K562 (cell line): ENCODE results near the gene PTPRU. TPM values are rescaled to one million over a fixed set of nuclear protein-coding genes. Genes with fewer than 3 reads are reported as not detected.
A peak's percentile ranks its signal among the peaks of the same experiment; 100 is the strongest.

Experiments used
- ATAC-seq: fragments of 200-7000 bp; cut with Tn5 transposase; 3 replicates; pipeline ENCODE4 v1.9.1; 2020; ENCODE audit warnings: moderate library complexity
- Bru-seq: library from RNA; stranded (reverse); fragments of 400-500 nt; gene quantifications from one replicate; lab custom pipeline; 2021; lab: Mats Ljungman, UMichigan
- BruChase-seq, 2 experiments: library from RNA; stranded (reverse); fragments of 400-500 nt; gene quantifications; one replicate each; lab custom pipeline; 2021; lab: Mats Ljungman, UMichigan
- BruUV-seq: library from RNA; stranded (reverse); fragments of 400-500 nt; replicated peaks from 2 replicates; lab custom pipeline; 2021; lab: Mats Ljungman, UMichigan
- CTCF ChIA-PET: fragments of 300-600 bp; formaldehyde crosslinking; extraction: SDS; loops from one replicate; lab custom pipeline; 2021; ENCODE audit warnings: low intra/inter-chr PET ratio; lab: Yijun Ruan, JAX
- POLR2A ChIA-PET: fragments of 300-600, 350-650 bp; sonication (Branson Sonifier 250); formaldehyde crosslinking; extraction: SDS; loops from one replicate; lab custom pipeline; 2021; ENCODE audit warnings: antibody characterized with exemption, inconsistent platforms; lab: Yijun Ruan, JAX
- DNase-seq, 4 experiments: peaks; one replicate each; pipeline versions ENCODE4 v3.0.0 to v3.0.0-alpha.2; 2011 to 2018; ENCODE audit warnings: low spot score in 3 of 4, mixed read lengths in 3 of 4; ENCODE audit errors: extremely low read depth in 1 of 4
- FAIRE-seq: peaks from 2 replicates; lab custom pipeline; 2011; peaks lifted over from hg19 to GRCh38; lab: Jason Lieb, UNC
- H2AFZ ChIP-seq: 2 replicates; pipeline ENCODE4 v1.6.0; 2011; ENCODE audit warnings: low read depth, low read length, control low read depth, inconsistent platforms
- H3K27ac ChIP-seq: fragments of 200-600 bp; 3 replicates; pipeline ENCODE4 v1.8.0; 2011; ENCODE audit warnings: low read depth, mild to moderate bottlenecking, control low read depth, inconsistent platforms, low read length, moderate library complexity, mixed read lengths; ENCODE audit errors: extremely low read depth
- H3K27me3 ChIP-seq, 2 experiments: fragments of 300-600 bp in 1 of 2; 2 replicates in 1 of 2; 3 replicates in 1 of 2; pipeline versions ENCODE4 v1.6.0 to v1.8.0; 2011; ENCODE audit warnings: inconsistent platforms in 2 of 2, low read length in 2 of 2, mild to moderate bottlenecking in 1 of 2, mixed read lengths in 1 of 2, moderate library complexity in 1 of 2; ENCODE audit not compliant: control insufficient read depth in 2 of 2, insufficient read depth in 2 of 2
- H3K36me3 ChIP-seq: fragments of 300-600 bp; 3 replicates; pipeline ENCODE4 v1.8.0; 2011; ENCODE audit warnings: mild to moderate bottlenecking, low read length, inconsistent platforms; ENCODE audit not compliant: control insufficient read depth, insufficient read depth
- H3K4me1 ChIP-seq, 2 experiments: fragments of 200-600 bp in 1 of 2; replicated peaks in 1 of 2; 2 replicates in 1 of 2; 3 replicates in 1 of 2; pipeline versions ENCODE4 v1.5.1 to v1.8.0; 2011; ENCODE audit warnings: inconsistent platforms in 2 of 2, low read length in 2 of 2, mild to moderate bottlenecking in 1 of 2, mixed read lengths in 1 of 2, moderate library complexity in 1 of 2; ENCODE audit not compliant: control insufficient read depth in 2 of 2, insufficient read depth in 2 of 2
- H3K4me2 ChIP-seq: 2 replicates; pipeline ENCODE4 v1.6.1; 2011; ENCODE audit warnings: low read length, control low read depth, inconsistent platforms, mixed read lengths; ENCODE audit not compliant: insufficient read depth
- H3K4me3 ChIP-seq: fragments of 200-600 bp; sonication (generic), shearing (Covaris generic); 2 replicates; pipeline ENCODE4 v1.5.1; 2016; ENCODE audit warnings: control low read depth, inconsistent platforms
- H3K79me2 ChIP-seq: fragments of 200-600 bp; 3 replicates; pipeline ENCODE4 v1.8.0; 2011; ENCODE audit warnings: low read length, inconsistent platforms; ENCODE audit not compliant: control insufficient read depth, insufficient read depth
- H3K9ac ChIP-seq, 2 experiments: 2 replicates each; pipeline versions ENCODE4 v1.6.0 to v1.6.1; 2011; ENCODE audit warnings: low read depth in 2 of 2, low read length in 2 of 2, control low read depth in 1 of 2, inconsistent platforms in 1 of 2, mild to moderate bottlenecking in 1 of 2, mixed read lengths in 1 of 2; ENCODE audit not compliant: insufficient read depth in 1 of 2
- H3K9me1 ChIP-seq: one replicate; pipeline ENCODE4 v1.6.0; 2011; ENCODE audit warnings: inconsistent platforms, mild to moderate bottlenecking, low read length, moderate library complexity; ENCODE audit not compliant: control insufficient read depth, insufficient read depth
- H3K9me3 ChIP-seq: replicated peaks from 2 replicates; pipeline ENCODE4 v1.5.1; 2011; ENCODE audit warnings: low read depth, low read length, inconsistent platforms; ENCODE audit not compliant: control insufficient read depth, insufficient read depth
- H4K20me1 ChIP-seq: replicated peaks from 2 replicates; pipeline ENCODE4 v1.6.1; 2011; ENCODE audit warnings: low read length, inconsistent platforms, mixed read lengths; ENCODE audit not compliant: control insufficient read depth, insufficient read depth
- RAD21 ChIP-seq, 2 experiments: fragments of 250-450 bp in 1 of 2; fragments of 450-650 bp in 1 of 2; sonication (Bioruptor Pico) in 1 of 2; formaldehyde crosslinking in 1 of 2; IDR thresholded peaks in 1 of 2; conservative IDR thresholded peaks in 1 of 2; 2 replicates each; pipeline versions ENCODE4 v1.4.0 to v1.8.0; 2020 to 2022; ENCODE audit warnings: mild to moderate bottlenecking in 2 of 2, moderate library complexity in 1 of 2
- RAD51 ChIP-seq: fragments of 450-650 bp; IDR thresholded peaks from 2 replicates; pipeline ENCODE4 v1.7.1; 2016; ENCODE audit warnings: low read depth, mild to moderate bottlenecking, borderline replicate concordance
- REST ChIP-seq, 2 experiments: fragments of 450-650 bp; formaldehyde crosslinking in 1 of 2; IDR thresholded peaks; 2 replicates each; pipeline versions ENCODE4 v1.4.0 to v1.6.1; 2014 to 2020; ENCODE audit warnings: mild to moderate bottlenecking in 2 of 2, borderline replicate concordance in 1 of 2, low read depth in 1 of 2
- SIN3B ChIP-seq: fragments of 450-650 bp; IDR thresholded peaks from 2 replicates; pipeline ENCODE4 v1.6.1; 2017; ENCODE audit warnings: low read depth, mild to moderate bottlenecking, moderate library complexity
- SMC3 ChIP-seq: conservative IDR thresholded peaks from 2 replicates; pipeline ENCODE4 v1.6.1; 2011; ENCODE audit warnings: low read depth, low read length, improper control_type of control experiment; ENCODE audit not compliant: insufficient read depth
- ZNF134 ChIP-seq: fragments of 250-450 bp; sonication (Bioruptor Pico); conservative IDR thresholded peaks from 2 replicates; pipeline ENCODE4 v1.4.0; 2020
- WGBS: fragments of 100-300 bp; shearing (Covaris generic); methylation state at CpG from one replicate; pipeline ENCODE4 v1.1.6; 2016; ENCODE audit warnings: low coverage, mixed read lengths; ENCODE audit not compliant: insufficient coverage; ENCODE audit errors: missing lambda C conversion rate; 5-methylcytosine and 5-hydroxymethylcytosine counted together
- in situ Hi-C: fragments of 300-500 bp; cut with MboI; formaldehyde crosslinking; loops from 4 replicates; pipeline ENCODE4 v1.15.0; 2018; ENCODE audit warnings: inconsistent platforms, mixed read lengths
- intact Hi-C: fragments of 100-400 bp; cut with micrococcal nuclease; formaldehyde crosslinking; loops from 2 replicates; pipeline ENCODE4 v1.14.2; 2022
- long read RNA-seq, 3 experiments: library from polyadenylated mRNA in 2 of 3; library from RNA in 1 of 3; unstranded in 2 of 3; stranded (forward) in 1 of 3; transcript quantifications; one replicate each; pipeline ENCODE4 v2.0.0, GENCODE V29; 2019 to 2022
- polyA minus RNA-seq, 3 experiments: library from RNA; depleted of rRNA, polyadenylated mRNA; stranded (reverse); fragments of >200 nt; gene quantifications; 2 replicates each; pipeline ENCODE4 v1.2.3, GENCODE V29; 2011
- polyA plus RNA-seq, 8 experiments: library from polyadenylated mRNA; depleted of rRNA in 4 of 8; stranded (reverse) in 5 of 8; unstranded in 3 of 8; fragments of >200 nt; fragmentation: Nextera tagmentation in 2 of 8; fragmentation: Illumina TruSeq in 1 of 8; extraction: Ambion mirVana in 2 of 8; extraction: Trizol in 1 of 8; gene quantifications; 2 replicates each; pipeline versions ENCODE4 v1.2.1 to v1.2.3, GENCODE V29; 2011 to 2014; ENCODE audit warnings: inconsistent platforms in 1 of 8, missing spikeins in 1 of 8
- total RNA-seq, 7 experiments: library from RNA; depleted of rRNA in 6 of 7; stranded (reverse); fragments of >200 nt in 6 of 7; fragmentation: Illumina TruSeq in 2 of 7; extraction: Trizol in 2 of 7; gene quantifications; 2 replicates each; pipeline versions ENCODE4 v1.2.1 to v1.2.3, GENCODE V29; 2011 to 2021; ENCODE audit warnings: low replicate concordance in 1 of 7

The PTPRU gene
- 4.9 and 9.4 TPM in 2 replicates for total RNA-seq (2011; cell fraction: chromatin; rRNA removed; ENCODE audit: low replicate concordance)
- 10.3 and 12.5 TPM in 2 replicates for total RNA-seq (2011; cell fraction: nucleolus; rRNA removed)
- 6.5 and 6.9 TPM in 2 replicates for total RNA-seq (2011; cell fraction: nucleoplasm; rRNA removed)
- total RNA-seq (2014; rRNA removed) (2.9 and 4.3 TPM in 2 replicates), total RNA-seq (2014; rRNA removed; fragmentation: Illumina TruSeq; extraction: Trizol) (0.22 and 0.44 TPM in 2 replicates), total RNA-seq (2015; rRNA removed; fragmentation: Illumina TruSeq; extraction: Trizol) (0.64 and 1.0 TPM in 2 replicates), total RNA-seq (2021) (2.7 and 3.1 TPM in 2 replicates), polyA plus RNA-seq (2011; rRNA removed) (0.92 and 4.0 TPM in 2 replicates), polyA plus RNA-seq (2014; fragmentation: Illumina TruSeq; extraction: Trizol) (1.3 and 1.7 TPM in 2 replicates), polyA plus RNA-seq (2014; fragmentation: Nextera tagmentation; extraction: Ambion mirVana) (under 1 TPM; 0.01 to 0.03 TPM), polyA plus RNA-seq (2014; rRNA removed) (1.5 and 2.5 TPM in 2 replicates), polyA minus RNA-seq (2011; rRNA and poly(A)+ RNA removed) (0.91 and 2.5 TPM in 2 replicates), Bru-seq, nascent RNA (percentile 37 among the genes with signal in this experiment), BruChase-seq, experiment 1, labeled RNA remaining after a 2-hour chase (percentile 28 among the genes with signal in this experiment), BruChase-seq, experiment 2, labeled RNA remaining after a 6-hour chase (percentile 31 among the genes with signal in this experiment)
- 2.5 and 3.9 TPM in 2 replicates for polyA plus RNA-seq (2011; cell fraction: cytosol; rRNA removed)
- 6.1 and 10.5 TPM in 2 replicates for polyA plus RNA-seq (2011; cell fraction: nucleus; rRNA removed)
- 2.2 and 4.7 TPM in 2 replicates for polyA plus RNA-seq (2012)
- polyA minus RNA-seq (2011; cell fraction: cytosol; rRNA and poly(A)+ RNA removed) = 1.7 and 6.4 TPM in 2 replicates
- 3.6 and 6.8 TPM in 2 replicates for polyA minus RNA-seq (2011; cell fraction: nucleus; rRNA and poly(A)+ RNA removed)
- long read RNA-seq, experiment 1, partial matches to known transcripts = 11 of 11 reads
- long read RNA-seq, experiment 1, other reads (novel, unspliced or antisense) = 0 of 11 reads
- long read RNA-seq, experiment 2, partial matches to known transcripts = 1 of 3 reads
- long read RNA-seq, experiment 2, other reads (novel, unspliced or antisense) = 2 of 3 reads
- long read RNA-seq, experiment 3, partial matches to known transcripts = 0 of 1 reads
- long read RNA-seq, experiment 3, other reads (novel, unspliced or antisense) = 1 of 1 reads

GRCh38 chr1:29235955-29236711, at the start of gene PTPRU:
TSS of gene PTPRU (plus strand) at chr1:29236522. CDS start at chr1:29236645, 123 bp downstream.
- H3K9me1 ChIP-seq = no peaks in the 10 kb centered on the region
- no peaks in the 10 kb centered on the region for H3K36me3 ChIP-seq
- peak within 1 kb of the TSS; percentile 44 for H3K4me3 ChIP-seq
- peak within 1 kb of the TSS; percentile 79 for H3K4me2 ChIP-seq
- peaks cover 4 to 27% of the 10 kb centered on the region in 2 experiments; a peak in 3 of 5 replicates for H3K4me1 ChIP-seq
- peaks cover 6% of the 10 kb centered on the region for H4K20me1 ChIP-seq
- peak within 1 kb of the TSS; percentile 39 to 80 for H3K9ac ChIP-seq
- FAIRE-seq = no peak
- no peaks in the 10 kb centered on the region; the same call in 2 of the 3 replicates for H3K79me2 ChIP-seq
- 7% methylated on average over 44 of the region's 82 CpGs for WGBS
- peak within 1 kb of the TSS; percentile 87 for H2AFZ ChIP-seq
- DNase-seq = peak; percentile 85 to 97 (median 94)
- peak; percentile 96 for ATAC-seq
- H3K27me3 ChIP-seq = peaks cover 23 to 30% of the 10 kb centered on the region in 2 experiments; a peak in 4 of 5 replicates
- ChIA-PET POLR2A (no interaction called here), CTCF (interaction anchor here (0.6 to 1.6 kb wide), 10 partner anchors 70 to 1472 kb away, joined by 3 to 5 read pairs (median 4); no protein-coding TSS in a partner anchor)
- H3K9me3 ChIP-seq = no peaks in the 10 kb centered on the region
- BruUV-seq = no TSS peak
- intact Hi-C loops (loop anchor here (5.0 to 10.0 kb wide), 3 partner anchors 81 to 1539 kb away; no protein-coding TSS in a partner anchor), in situ Hi-C loops (loop anchor here (5.0 to 10.0 kb wide), 3 partner anchors 469 to 869 kb away; no protein-coding TSS in a partner anchor)
- H3K27ac ChIP-seq = no peak within 1 kb of the TSS
- TF ChIP-seq RAD51 (no peak), REST (IDR thresholded peaks at IDR 0.05; ENCODE audit: borderline replicate concordance) (peak; percentile 77), REST (CRISPR knock-in tag; IDR thresholded peaks at IDR 0.05; ENCODE audit: low read depth) (peak; percentile 77; the same call in 1 of the 2 replicates), RAD21 (CRISPR knock-in tag; conservative IDR thresholded peaks at IDR 0.05 in 1 of 2, IDR thresholded peaks at IDR 0.05 in 1 of 2) (peak; percentile 93 to 98), ZNF134 (CRISPR knock-in tag) (no peak), SIN3B (peak; percentile 56; the same call in 1 of the 2 replicates), SMC3 (peak; percentile 86)
